ENCODE data around the gene E2F8.
A peak's percentile ranks its signal among the peaks of the same experiment; 100 is the strongest.

E2F8 gene

GRCh38 chr11:19251577-19251976, 10.8 kb upstream of the E2F8 start:
- TF ChIP-seq, protein P1, sequence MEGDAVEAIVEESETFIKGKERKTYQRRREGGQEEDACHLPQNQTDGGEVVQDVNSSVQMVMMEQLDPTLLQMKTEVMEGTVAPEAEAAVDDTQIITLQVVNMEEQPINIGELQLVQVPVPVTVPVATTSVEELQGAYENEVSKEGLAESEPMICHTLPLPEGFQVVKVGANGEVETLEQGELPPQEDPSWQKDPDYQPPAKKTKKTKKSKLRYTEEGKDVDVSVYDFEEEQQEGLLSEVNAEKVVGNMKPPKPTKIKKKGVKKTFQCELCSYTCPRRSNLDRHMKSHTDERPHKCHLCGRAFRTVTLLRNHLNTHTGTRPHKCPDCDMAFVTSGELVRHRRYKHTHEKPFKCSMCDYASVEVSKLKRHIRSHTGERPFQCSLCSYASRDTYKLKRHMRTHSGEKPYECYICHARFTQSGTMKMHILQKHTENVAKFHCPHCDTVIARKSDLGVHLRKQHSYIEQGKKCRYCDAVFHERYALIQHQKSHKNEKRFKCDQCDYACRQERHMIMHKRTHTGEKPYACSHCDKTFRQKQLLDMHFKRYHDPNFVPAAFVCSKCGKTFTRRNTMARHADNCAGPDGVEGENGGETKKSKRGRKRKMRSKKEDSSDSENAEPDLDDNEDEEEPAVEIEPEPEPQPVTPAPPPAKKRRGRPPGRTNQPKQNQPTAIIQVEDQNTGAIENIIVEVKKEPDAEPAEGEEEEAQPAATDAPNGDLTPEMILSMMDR (IDR thresholded peaks at IDR 0.05; ENCODE audit: low read length, missing control alignments), result no peak
- DNase-seq (ENCODE audit: low read depth), result no peak
- H3K4me3 ChIP-seq (replicated peaks; ENCODE audit: low read depth, low read length), result no peak overlapping the region

GRCh38 chr11:19246816-19247215, 6.1 kb upstream of the E2F8 start:
- DNase-seq (ENCODE audit: low read depth), result no peak
- TF ChIP-seq, protein P1 (IDR thresholded peaks at IDR 0.05; ENCODE audit: low read length, missing control alignments), result no peak
- no peak overlapping the region for H3K4me3 ChIP-seq (replicated peaks; ENCODE audit: low read depth, low read length)

DNA sequence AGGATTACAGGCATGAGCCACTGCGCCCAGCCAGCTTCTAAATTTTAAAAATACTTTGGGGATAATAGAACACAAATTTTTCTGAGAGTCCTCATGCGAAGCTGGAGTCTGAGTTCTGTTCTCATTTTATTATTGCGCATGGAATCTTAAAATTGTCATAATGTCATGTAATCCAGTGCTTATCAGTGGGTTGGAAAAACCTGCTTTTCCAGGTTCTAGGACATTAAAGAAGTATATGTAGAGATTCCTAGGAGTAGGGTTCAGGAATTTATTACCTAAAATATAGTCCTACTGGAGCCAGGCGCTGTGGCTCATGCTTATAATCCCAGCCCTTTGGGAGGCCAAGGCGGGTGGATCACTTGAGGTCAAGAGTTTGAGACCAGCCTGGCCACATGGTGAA, 4.6 kb upstream of the E2F8 start:
- DNase-seq (ENCODE audit: low read depth), result no peak
- TF ChIP-seq, protein P1 (IDR thresholded peaks at IDR 0.05; ENCODE audit: low read length, missing control alignments), result no peak
- H3K4me3 ChIP-seq (replicated peaks; ENCODE audit: low read depth, low read length), result no peak overlapping the region

- H3K4me3 ChIP-seq (replicated peaks; ENCODE audit: low read depth, low read length), result no peak overlapping the region
- TF ChIP-seq, protein P1 (IDR thresholded peaks at IDR 0.05; ENCODE audit: low read length, missing control alignments), result no peak
- no peak for DNase-seq (ENCODE audit: low read depth)
Observed at GRCh38 chr11:19244621-19245020, 3.9 kb upstream of the E2F8 start.

DNA sequence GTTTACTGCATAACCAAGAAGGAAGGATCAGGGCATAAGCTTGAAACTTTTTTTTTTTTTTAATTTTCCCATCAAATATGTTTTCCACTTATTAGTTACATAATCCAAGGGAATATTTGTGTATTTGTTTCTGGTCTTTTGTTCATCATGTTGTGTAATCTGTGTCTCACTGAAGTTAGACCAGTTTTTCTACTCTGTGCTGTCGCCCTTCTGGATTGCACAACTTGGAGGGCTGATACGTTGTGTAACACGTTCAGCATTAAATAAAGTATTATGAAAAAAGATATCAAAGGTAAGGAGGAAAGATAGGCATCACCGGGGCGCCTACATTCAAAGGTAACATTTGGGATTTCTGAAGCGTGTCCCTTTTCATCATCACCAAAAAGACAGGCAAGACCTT, 3.3 kb upstream of the E2F8 start:
- TF ChIP-seq, protein P1 (IDR thresholded peaks at IDR 0.05; ENCODE audit: low read length, missing control alignments), result no peak
- DNase-seq (ENCODE audit: low read depth), result peak; percentile 76
- H3K4me3 ChIP-seq (replicated peaks; ENCODE audit: low read depth, low read length), result no peak overlapping the region

DNA sequence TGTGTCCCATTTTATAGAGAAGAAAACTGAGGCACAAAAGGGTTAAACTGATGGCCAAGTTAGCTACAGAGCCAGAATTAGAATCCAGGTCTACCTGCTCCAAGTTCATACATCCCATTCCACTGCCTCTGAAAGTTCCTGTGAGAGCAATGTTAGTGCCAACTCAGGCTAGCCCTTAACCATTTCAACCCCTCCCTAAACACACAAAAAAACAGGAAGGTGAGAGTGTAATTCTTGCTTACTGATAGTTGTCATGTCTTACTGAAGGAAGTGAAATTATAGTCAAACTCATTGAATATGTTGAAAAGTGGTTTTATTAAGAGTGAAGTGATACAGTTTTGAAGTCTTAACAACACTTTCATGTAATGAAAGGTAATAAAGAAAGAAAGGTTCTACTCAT, 2.9 kb upstream of the E2F8 start:
- H3K4me3 ChIP-seq (replicated peaks; ENCODE audit: low read depth, low read length), result no peak overlapping the region
- no peak for DNase-seq (ENCODE audit: low read depth)
- TF ChIP-seq, protein P1 (IDR thresholded peaks at IDR 0.05; ENCODE audit: low read length, missing control alignments), result no peak

DNA sequence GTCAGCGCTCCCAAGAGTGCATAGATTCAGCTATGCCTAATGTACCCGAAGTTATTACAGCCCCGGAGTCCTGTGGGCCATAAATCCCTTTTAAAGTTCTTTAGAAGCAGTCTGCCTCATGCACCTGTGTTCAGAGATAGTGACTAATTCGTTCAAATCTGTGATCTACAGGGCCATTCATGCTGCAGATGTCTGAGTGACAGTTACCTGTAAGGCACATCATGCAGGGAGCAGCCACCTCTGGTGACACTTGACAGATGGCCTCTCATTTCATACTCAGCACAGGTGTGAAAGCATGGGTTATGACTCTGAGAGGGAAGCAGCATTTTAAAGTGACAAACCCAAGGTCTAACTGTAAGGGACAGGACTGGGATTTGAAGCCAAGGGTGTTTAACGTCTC, 2.4 kb upstream of the E2F8 start:
- no peak overlapping the region for H3K4me3 ChIP-seq (replicated peaks; ENCODE audit: low read depth, low read length)
- DNase-seq (ENCODE audit: low read depth), result no peak

More for the DNA sequence above, 2.4 kb upstream of the E2F8 start:
- TF ChIP-seq, protein P1 (IDR thresholded peaks at IDR 0.05; ENCODE audit: low read length, missing control alignments), result no peak

All from fibroblast of pulmonary artery (primary cell).